HEK293 (cell line): ENCODE data around the gene CLIC4.
A peak's percentile ranks its signal among the peaks of the same experiment; 100 is the strongest.

Experiments
- REPIN1 ChIP-seq: fragments of 450-650 bp; formaldehyde crosslinking; IDR thresholded peaks from 2 replicates; pipeline ENCODE4 v1.5.1; 2017; ENCODE audit warnings: missing biosample characterization, missing genetic modification characterization, low read depth
- YY1 ChIP-seq: fragments of 450-650 bp; formaldehyde crosslinking; IDR thresholded peaks from 2 replicates; pipeline ENCODE4 v1.5.1; 2018; ENCODE audit warnings: missing biosample characterization, missing genetic modification characterization
- ZBTB21 ChIP-seq: fragments of 450-650 bp; formaldehyde crosslinking; IDR thresholded peaks from 2 replicates; pipeline ENCODE4 v1.5.1; 2017; ENCODE audit warnings: missing biosample characterization, missing genetic modification characterization
- ZFP69B ChIP-seq: fragments of 450-650 bp; formaldehyde crosslinking; IDR thresholded peaks from 2 replicates; pipeline ENCODE4 v1.5.1; 2016; ENCODE audit warnings: missing biosample characterization, missing genetic modification characterization
- ZNF140 ChIP-seq: fragments of 450-650 bp; formaldehyde crosslinking; IDR thresholded peaks from 2 replicates; pipeline ENCODE4 v1.5.1; 2016; ENCODE audit warnings: missing biosample characterization, missing genetic modification characterization
- ZNF404 ChIP-seq: fragments of 450-650 bp; formaldehyde crosslinking; IDR thresholded peaks from 2 replicates; pipeline ENCODE4 v1.5.1; 2017; ENCODE audit warnings: missing biosample characterization, missing genetic modification characterization
- ZNF48 ChIP-seq: fragments of 450-650 bp; formaldehyde crosslinking; IDR thresholded peaks from 2 replicates; pipeline ENCODE4 v1.5.1; 2016; ENCODE audit warnings: missing biosample characterization, missing genetic modification characterization
- ZNF654 ChIP-seq: fragments of 450-650 bp; formaldehyde crosslinking; IDR thresholded peaks from 2 replicates; pipeline ENCODE4 v1.5.1; 2016; ENCODE audit warnings: low read depth, missing biosample characterization, missing genetic modification characterization
- ZNF747 ChIP-seq: fragments of 450-650 bp; formaldehyde crosslinking; IDR thresholded peaks from 2 replicates; pipeline ENCODE4 v1.5.1; 2016; ENCODE audit warnings: missing biosample characterization, missing genetic modification characterization
- ZNF776 ChIP-seq: fragments of 450-650 bp; formaldehyde crosslinking; IDR thresholded peaks from 2 replicates; pipeline ENCODE4 v1.5.0; 2017; ENCODE audit warnings: missing biosample characterization, missing genetic modification characterization, borderline replicate concordance
- ZNF830 ChIP-seq: fragments of 450-650 bp; IDR thresholded peaks from 2 replicates; pipeline ENCODE4 v1.5.0; 2018; ENCODE audit warnings: missing biosample characterization, missing genetic modification characterization, low read depth, mild to moderate bottlenecking, moderate library complexity
- TF ChIP-seq, protein P1 (sequence below): fragments of 450-650 bp; formaldehyde crosslinking; IDR thresholded peaks from 2 replicates; pipeline ENCODE4 v1.5.1; 2016; ENCODE audit warnings: missing biosample characterization, missing genetic modification characterization
- TF ChIP-seq, protein P2 (sequence below): fragments of 450-650 bp; formaldehyde crosslinking; IDR thresholded peaks from 2 replicates; pipeline ENCODE4 v1.5.1; 2016; ENCODE audit warnings: missing biosample characterization, missing genetic modification characterization

GRCh38 chr1:24704411-24705259 is 40.6 kb upstream of the CLIC4 start:
- TF ChIP-seq ZNF48 (no peak), ZNF654 (tag by site-specific recombination) (no peak), ZNF776 (no peak), ZNF747 (tag by site-specific recombination) (no peak), ZBTB21 (peak; percentile 71), ZFP69B (tag by site-specific recombination) (no peak), YY1 (tag by site-specific recombination) (no peak), ZNF404 (no peak), REPIN1 (no peak), ZNF830 (tag by site-specific recombination) (no peak), ZNF140 (no peak)
- TF ChIP-seq, protein P1, sequence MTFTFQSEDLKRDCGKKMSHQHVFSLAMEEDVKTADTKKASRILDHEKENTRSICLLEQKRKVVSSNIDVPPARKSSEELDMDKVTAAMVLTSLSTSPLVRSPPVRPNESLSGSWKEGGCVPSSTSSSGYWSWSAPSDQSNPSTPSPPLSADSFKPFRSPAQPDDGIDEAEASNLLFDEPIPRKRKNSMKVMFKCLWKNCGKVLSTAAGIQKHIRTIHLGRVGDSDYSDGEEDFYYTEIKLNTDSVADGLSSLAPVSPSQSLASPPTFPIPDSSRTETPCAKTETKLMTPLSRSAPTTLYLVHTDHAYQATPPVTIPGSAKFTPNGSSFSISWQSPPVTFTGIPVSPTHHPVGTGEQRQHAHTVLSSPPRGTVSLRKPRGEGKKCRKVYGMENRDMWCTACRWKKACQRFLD (tag by site-specific recombination) = no peak
- TF ChIP-seq, protein P2, sequence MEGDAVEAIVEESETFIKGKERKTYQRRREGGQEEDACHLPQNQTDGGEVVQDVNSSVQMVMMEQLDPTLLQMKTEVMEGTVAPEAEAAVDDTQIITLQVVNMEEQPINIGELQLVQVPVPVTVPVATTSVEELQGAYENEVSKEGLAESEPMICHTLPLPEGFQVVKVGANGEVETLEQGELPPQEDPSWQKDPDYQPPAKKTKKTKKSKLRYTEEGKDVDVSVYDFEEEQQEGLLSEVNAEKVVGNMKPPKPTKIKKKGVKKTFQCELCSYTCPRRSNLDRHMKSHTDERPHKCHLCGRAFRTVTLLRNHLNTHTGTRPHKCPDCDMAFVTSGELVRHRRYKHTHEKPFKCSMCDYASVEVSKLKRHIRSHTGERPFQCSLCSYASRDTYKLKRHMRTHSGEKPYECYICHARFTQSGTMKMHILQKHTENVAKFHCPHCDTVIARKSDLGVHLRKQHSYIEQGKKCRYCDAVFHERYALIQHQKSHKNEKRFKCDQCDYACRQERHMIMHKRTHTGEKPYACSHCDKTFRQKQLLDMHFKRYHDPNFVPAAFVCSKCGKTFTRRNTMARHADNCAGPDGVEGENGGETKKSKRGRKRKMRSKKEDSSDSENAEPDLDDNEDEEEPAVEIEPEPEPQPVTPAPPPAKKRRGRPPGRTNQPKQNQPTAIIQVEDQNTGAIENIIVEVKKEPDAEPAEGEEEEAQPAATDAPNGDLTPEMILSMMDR (tag by site-specific recombination) = no peak
